GM21737 (cell line): ENCODE data around the gene ZNF567.
"Not testable (repeated sequence)": the region's sequence is repeated elsewhere in the genome, so short reads cannot be mapped to it uniquely, and the experiment has no call there.

Experiments
- ATAC-seq: cut with Tn5 transposase; IDR thresholded peaks from one replicate; pipeline ENCODE4 v1.9.1; 2021; ENCODE audit warnings: mild to moderate bottlenecking, moderate library complexity; ENCODE audit not compliant: unreplicated experiment

The ZNF567 gene

DNA sequence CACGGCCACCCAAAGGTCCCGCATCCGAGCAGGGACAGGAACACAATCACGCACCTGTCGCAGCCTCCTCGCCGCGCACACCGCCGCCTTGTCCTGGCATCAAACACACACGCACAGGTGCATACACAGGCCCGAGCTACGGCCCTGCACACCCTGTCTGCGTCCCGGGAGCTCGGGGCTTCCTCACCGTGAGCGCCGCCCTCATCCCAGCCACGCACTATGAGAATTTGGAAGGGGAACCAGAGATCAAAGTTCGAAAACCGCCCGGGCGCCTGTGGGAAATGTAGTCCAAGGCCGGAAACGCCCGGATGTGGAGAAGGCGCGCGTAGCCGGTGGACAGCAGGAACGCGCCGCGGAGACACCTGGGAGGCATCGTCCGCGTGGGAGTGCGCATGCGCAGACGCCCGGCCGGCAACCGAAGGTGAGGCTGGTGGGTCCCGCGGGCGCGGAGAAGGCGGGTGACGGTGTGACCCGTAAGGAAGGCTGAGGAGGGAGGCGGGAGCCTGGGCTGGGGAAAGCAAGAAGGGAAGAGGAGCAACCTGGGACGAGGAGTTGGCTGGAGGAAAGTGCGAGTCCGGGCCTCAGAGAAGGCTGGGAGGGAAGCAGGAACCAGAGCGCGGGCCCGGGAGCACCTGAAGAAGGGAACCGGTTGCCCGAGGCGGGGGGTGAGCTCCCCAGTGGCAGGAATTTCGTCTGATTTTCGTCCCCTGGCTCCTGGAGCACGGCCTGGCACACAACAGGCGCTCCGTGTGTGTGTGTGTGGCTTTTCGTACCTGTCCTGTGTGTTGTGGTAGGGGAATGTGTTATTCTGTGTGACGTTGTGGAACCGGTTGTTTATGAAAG is at the start of gene ZNF567:
Gene ZNF567 (plus strand): TSS at position 399 of the 843 bp plus-strand sequence. CDS start 7,256 bp downstream, outside the sequence.
- ATAC-seq: peak; percentile 88

GRCh38 chr19:36638862-36639510 is 48.4 kb upstream of the ZNF567 start:
- ATAC-seq: no peak

DNA sequence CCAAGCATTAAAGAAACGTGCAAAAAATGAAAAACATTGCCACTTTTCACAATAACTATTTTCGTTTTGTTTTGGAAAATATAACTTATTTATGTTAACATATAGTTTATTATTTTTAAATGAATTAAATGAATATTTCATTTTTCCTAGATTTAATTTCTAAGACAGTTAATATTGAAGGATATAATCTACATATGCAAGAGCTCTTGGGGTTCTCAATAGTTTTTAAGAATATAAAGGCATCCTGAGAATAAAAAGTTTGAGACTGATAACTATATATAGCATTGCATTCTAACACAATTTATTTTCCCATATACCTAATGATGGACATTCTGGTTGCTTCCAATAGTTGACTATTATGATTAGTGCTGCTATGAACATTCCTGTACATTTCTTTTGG is 40.7 kb upstream of the ZNF567 start:
- no peak for ATAC-seq

DNA sequence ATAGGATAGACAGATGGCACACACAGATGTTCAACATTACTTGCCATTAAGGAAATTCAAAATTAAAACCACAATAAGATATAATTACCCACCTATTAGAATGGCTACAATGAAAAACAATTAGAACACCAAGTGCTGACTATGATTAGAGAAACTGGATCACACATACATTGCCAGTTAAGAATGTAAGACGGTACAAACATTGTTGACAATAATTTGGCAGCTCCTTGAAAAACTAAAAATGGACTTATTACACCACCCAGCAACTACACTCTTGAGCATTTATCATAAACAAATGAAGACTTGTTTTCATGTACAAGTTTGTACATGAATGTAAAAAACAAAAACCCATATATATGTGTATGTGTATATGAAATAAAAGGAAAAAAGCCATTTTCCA is 34.5 kb upstream of the ZNF567 start:
- ATAC-seq: no peak

GRCh38 chr19:36665832-36666231 is 21.6 kb upstream of the ZNF567 start:
- no peak for ATAC-seq

DNA sequence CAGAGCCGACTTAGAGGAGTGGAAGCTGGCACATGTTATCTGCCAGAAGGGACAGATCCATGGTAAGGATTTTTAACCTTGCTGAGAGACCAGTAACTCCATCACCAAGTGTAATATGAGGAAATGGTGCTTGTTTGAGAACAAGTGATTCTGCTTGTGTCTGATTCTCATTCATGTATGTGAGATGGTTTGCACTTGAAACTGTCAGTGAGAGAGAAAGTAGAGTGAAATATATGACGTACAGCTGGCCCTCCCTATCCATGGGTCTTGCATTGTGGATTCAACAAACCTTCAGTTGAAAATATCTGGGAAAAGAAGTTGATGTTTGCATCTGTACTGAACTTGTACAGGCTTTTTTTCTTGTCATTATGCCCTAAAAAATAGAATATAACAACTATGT is 18.8 kb upstream of the ZNF567 start:
- ATAC-seq: no peak

DNA sequence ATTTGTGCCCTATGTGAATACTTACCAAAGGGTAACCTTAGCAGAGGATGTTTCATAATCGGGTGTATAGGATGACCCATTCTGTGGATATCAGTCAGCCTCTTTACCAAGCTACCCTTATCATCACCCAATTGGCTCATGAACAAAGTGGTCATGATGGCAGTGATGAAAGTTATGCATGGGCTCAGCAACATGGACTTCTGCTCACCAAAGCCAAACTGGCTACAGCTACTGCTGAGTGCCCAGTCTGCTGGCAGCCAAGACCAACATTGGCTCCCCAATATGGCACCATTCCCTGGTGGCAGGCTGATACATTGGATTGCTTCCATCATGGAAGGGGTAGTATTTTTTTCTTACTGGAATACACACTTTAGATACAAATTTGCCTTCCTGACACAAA is 15.0 kb upstream of the ZNF567 start:
- ATAC-seq: no peak

DNA sequence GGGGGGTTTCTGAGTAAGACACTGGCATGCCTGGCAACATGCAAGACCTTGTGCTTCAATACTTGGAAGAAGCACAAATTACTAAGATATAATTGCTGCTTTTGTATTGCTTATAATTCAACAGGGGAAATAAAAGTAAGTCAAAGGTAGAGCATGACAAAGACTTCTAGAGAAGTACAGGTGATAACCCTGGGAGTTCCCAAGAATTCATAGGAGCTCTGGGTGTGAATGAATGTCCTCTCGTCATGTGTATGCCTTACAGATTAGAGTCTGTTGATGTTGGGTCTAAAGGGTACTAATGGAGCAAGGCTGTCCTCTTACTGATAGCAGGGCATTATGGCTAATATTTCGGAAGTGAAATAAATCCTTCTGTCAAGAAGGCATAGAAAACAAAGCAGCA is 13.2 kb upstream of the ZNF567 start:
- no peak for ATAC-seq

DNA sequence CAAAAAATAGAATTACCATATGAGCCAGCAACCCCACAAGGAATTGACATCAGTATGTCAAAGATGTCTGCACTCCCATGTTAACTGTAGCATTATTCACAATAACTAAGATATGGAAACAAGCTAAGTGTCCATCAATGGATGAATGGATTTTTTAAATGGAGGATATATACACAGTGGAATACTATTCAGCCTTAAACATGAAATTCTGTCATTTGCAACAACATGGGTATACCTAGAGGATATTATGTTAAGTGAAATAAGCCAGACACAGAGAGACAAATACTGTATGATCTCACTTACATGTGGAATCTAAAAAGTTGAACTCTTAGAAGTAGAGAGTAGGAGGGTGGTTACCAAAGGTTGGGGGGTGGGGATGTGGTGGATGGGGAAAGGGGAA is 8.0 kb upstream of the ZNF567 start:
- ATAC-seq: no peak

DNA sequence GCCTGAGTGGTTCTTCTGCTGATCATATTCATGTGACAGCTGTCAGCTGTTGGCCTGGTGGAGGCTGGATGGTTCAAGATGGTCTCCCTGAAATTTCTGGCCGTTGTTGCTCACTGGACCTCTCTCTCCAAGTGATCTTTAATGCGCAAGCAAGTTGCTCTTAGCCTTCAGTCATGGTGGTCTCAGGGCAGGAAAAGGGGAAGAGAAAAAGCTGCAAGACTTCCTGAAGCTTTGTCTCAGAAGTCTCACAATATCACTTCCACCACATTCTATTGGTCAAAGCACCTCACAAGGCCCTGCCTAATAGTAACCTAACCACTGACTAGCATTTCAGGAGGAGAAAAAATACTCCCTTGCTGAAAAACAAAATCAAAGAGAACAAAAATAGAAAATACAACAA is 1.6 kb upstream of the ZNF567 start:
- ATAC-seq: no peak

- ATAC-seq: no peak
These were observed 823 bp upstream of the ZNF567 start for GRCh38 chr19:36686365-36687213.

DNA sequence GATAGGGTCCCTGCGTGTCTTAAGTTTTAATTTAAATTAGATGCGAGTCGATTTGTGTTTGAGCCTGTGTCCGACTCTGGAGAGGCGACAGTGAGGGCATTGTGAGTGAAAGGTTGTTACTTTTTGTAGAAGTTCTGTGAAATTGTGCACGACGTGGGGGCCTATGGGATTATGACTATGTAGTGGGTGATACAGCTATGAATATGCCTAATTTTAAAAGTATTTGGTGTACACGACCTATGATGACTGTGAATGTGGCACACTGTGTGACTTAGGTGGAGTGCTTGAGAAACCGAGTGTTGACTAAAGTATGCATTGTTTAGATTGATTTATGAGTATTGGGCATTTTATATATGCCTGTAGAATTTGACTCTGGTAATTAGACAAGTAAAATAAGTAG is 646 bp downstream of the ZNF567 start:
- no peak for ATAC-seq

DNA sequence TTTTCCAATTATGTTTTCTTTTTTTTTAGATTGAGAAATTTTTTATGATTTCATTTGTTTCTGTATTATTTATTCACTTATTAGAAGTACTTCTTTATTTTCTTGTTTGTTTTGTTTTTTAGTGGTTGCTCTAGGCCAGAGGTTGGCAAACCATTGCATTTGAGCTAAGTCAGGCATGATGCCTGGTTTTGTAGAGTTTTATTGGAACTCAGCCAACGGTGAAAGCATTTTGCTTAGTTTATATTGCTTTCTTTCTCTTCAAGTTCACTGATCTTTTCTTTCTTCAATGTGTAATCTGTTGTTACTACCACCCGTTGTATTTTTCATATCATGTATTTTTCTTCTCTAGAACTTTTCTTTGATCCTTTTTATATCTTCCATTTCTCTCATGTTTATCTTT is 19.7 kb downstream of the ZNF567 start:
- no peak for ATAC-seq

DNA sequence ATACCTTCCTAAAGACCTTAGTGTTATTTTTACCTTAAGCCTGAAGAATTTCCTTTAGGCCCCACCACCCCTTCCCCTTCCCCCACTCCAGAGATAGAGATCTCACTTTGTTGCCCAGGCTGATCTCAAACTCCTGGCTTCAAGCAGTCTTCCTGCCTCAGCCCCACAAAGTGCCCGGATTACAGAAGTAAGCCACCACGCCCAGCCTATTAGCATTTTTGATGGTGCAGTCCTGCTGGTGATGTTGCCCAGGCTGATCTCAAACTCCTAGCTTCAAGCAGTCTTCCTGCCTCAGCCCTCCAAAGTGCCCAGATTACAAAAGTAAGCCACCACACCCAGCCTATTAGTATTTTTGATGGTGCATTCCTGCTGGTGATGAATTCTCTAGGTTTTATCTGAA is 22.0 kb downstream of the ZNF567 start:
- no peak for ATAC-seq

DNA sequence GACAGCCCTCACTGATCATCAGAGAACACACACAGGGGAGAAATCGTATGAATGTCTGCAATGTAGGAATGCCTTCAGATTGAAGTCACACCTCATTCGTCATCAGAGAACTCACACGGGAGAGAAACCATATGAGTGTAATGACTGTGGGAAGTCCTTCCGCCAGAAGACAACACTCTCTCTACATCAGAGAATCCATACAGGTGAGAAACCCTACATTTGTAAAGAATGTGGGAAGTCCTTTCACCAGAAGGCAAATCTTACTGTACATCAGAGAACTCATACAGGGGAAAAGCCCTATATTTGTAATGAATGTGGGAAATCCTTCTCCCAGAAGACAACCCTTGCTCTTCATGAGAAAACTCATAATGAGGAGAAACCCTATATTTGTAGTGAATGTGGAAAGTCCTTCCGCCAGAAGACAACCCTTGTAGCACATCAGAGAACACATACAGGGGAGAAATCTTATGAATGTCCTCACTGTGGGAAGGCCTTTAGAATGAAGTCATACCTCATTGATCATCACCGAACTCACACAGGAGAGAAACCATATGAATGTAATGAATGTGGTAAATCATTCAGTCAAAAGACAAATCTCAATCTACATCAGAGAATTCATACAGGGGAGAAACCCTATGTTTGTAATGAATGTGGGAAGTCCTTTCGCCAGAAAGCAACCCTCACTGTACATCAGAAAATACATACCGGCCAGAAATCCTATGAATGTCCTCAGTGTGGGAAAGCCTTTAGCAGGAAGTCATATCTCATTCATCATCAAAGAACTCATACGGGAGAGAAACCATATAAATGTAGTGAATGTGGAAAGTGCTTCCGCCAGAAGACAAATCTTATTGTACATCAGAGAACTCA is 32.5 kb downstream of the ZNF567 start:
- no peak for ATAC-seq

- ATAC-seq: not testable (repeated sequence)
These were observed 48.8 kb downstream of the ZNF567 start for GRCh38 chr19:36736166-36736565.

- no peak for ATAC-seq
These were observed 58.5 kb downstream of the ZNF567 start for GRCh38 chr19:36745870-36746269.

- no peak for ATAC-seq
These were observed 60.3 kb downstream of the ZNF567 start for GRCh38 chr19:36747750-36748149.

- ATAC-seq: no peak
These were observed 61.2 kb downstream of the ZNF567 start for GRCh38 chr19:36748431-36749275.

DNA sequence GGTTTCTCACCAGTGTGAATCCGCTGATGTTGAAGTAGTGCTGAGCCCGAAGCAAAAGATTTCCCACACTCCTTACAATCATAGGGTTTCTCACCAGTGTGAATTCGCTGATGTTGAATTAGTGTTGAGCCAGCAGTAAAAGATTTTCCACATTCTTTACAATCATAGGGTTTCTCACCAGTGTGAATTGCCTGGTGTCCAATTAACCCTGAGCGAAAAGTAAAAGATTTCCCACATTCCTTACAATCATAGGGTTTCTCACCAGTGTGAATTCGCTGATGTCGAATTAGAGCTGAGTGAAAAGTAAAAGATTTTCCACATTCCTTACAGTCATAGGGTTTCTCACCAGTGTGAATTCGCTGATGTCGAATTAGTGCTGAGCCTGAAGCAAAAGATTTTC is 62.2 kb downstream of the ZNF567 start:
- not testable (repeated sequence) for ATAC-seq
